Islet of Langerhans (tissue), 1 donor: Measurements from ENCODE around the gene AQP3.
"Not testable (repeated sequence)": the region's sequence is repeated elsewhere in the genome, so short reads cannot be mapped to it uniquely, and the experiment has no call there.

Source experiments
- FAIRE-seq: peaks from one replicate; lab custom pipeline; 2011; peaks lifted over from hg19 to GRCh38; lab: Jason Lieb, UNC

Gene AQP3

GRCh38 chr9:33408087-33408486, 39.3 kb downstream of the AQP3 start:
- FAIRE-seq, result no peak

- no peak for FAIRE-seq
Observed at GRCh38 chr9:33407061-33407460, 40.3 kb downstream of the AQP3 start.

DNA sequence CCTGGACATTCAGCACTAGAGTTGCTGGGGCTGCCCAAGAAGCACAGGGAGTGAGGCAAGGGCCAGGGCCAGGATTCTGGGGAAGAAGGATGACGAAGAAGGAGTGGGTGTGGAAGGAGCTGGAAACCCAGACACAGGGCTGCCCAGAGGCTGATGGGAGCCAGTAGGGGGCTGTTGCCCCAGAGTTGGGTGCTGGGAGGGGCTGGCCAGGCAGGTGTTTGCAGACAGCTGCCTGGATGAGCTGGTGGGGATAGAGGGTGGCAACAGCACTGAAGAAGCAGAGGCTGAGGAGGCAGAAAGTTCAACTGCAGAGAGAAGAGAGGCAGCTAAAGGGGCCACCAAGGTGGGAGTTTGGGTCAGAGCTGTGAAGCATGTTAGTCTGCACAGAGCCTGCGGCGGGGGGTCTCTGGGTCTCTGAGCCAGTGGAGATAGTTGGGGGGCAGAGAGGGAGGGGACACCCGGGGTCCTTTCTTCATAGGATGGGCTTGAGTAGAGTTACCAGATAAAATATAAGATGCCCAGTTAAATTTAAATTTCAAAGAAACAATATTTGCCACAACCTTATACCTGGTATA, 42.5 kb downstream of the AQP3 start:
- no peak for FAIRE-seq

DNA sequence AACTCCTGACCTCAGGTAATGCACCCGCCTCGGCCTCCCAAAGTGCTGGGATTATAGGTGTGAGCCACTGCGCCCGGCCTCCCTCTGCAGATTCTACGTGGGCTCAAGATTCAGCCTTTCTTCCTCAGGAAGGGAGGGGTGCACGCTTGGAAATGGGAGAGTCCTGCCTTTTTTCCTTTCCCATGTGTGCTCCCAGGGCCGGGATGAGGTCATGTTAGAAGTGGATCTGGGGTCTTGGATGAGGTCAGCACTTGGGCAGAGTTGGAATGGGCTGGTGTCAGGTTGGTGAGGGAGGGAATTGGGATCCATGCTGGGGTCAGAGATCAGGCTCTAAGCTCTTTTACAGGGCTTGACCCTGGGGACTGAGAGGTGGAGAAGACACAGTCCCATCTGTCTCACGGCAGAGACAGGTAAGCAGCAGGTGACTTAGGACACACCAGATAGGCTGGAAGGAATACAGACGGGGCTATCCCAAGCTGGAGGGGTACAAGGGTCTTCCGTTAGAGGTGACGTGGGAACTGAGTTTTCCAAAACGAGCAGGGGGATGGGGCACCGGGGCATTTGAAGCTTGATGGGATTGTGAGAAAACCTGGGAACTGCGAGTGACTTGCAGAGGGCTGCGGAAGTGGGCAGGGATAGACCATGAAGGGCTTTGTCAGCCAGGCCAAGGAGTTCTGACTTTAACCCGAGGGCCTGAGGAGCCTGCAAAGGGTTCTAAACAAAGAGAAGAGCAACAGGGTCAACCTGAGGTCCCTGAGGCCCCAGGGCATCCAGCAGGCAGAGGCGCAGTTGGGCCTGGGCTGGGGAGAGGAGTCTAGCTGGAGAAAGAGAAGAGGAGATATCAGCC, 43.2 kb downstream of the AQP3 start:
- no peak for FAIRE-seq

DNA sequence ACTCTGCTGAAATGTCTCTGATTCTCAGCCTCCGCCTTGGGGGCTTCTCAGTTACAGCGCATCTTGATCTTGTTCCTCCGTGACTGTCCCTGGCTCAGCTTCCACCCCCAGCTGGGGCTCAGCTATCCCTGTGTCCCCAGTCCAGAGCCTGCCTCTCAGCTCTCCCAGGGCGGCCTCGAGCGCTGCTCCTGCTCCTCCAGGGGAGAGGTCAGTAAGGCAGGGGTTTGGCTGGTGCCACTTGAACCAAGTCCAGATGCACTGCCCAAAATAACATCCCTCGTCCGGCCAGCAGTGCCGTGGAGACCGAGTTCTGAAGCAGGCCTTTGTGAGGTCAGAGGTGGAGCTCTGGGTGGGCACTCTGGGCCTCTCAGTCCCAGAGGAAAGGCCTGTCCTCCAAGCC, 45.0 kb downstream of the AQP3 start, which contains the start of gene AQP7:
Gene AQP7 (minus strand): TSS at position 198 of the 400 bp plus-strand sequence. CDS start 1,306 bp downstream, outside the sequence.
- FAIRE-seq, result not testable (repeated sequence)

DNA sequence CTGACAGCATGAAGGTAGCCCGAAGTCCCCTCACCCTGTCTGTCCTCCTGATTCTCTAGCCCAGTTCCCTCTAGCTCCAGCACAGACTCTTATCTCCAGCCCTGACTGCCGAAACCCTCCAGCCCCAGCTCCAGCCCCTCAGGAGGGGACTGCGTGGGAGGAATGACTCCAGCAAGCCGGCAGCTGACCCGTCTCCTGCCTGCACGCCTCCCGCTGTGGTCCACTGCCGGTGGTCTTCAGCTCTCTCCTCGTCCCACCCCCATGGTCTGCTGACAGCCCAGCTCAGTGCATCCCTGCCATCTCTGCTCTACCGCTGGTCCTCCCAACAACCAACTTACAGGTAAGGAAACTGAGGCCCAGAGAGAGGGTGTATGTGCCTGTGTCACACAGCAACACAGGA, 45.6 kb downstream of the AQP3 start:
- FAIRE-seq, result not testable (repeated sequence)

DNA sequence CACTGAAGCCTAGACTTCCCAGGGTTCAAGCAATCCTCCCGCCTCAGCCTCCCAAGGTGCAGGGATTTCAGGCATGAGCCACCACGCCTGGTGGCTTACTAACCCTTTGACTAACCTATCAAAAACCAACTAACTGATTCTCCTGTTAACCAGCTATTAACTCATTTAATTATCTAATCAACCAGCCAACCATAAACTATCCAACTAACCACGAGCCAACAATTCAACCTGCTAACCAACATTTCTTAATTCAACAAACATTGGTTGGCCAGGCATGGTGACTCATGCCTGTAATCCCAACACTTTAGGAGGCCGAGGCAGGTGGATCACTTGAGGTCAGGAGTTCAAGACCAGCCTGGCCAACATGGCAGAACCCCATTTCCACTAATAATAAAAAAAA, 48.3 kb downstream of the AQP3 start:
- FAIRE-seq, result not testable (repeated sequence)

- FAIRE-seq, result not testable (repeated sequence)
Observed at GRCh38 chr9:33397801-33398200, 49.6 kb downstream of the AQP3 start.

GRCh38 chr9:33395159-33395879, 52.1 kb downstream of the AQP3 start:
- FAIRE-seq, result not testable (repeated sequence)

DNA sequence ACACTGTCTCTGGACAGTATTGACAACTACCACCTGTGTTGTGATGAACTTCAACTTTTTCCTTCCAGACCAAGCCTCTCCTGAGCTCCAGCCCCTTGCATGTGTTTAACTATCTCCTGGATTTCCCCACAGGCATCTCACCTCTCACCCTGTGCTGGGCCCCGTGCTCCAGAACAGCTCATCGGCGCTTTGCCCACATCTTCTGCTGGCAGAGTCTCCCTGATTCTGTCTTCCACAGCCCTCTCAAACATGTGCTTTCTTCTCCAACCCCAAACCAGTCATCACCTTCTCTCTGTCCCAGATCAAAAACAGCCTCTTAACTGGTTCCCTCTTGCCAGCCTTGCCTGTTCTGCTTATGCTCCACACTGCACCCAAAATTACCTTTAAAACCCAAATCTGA, 53.4 kb downstream of the AQP3 start:
- FAIRE-seq, result not testable (repeated sequence)

DNA sequence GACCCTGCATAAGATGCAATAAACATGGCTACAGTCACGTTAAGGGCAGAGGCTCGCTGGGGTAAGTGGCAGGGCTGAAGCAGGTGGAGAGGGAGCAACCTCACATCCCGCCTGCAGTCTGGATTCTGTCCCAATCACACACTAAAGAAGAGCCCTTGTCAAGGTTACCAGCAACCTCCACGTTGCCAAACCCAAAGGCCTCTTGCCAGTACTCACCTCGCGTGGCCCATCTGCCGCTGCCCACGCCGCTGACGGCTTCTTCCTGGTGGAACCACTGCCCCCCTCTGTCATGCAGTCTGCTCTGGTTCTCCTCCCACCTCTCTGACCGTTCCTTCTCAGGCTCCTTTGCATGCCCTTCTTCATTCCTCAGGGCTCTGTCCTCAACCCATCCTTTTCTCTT, 53.8 kb downstream of the AQP3 start:
- no peak for FAIRE-seq

GRCh38 chr9:33392591-33393021, 54.8 kb downstream of the AQP3 start:
- not testable (repeated sequence) for FAIRE-seq
